K562 (cell line): ENCODE results near the gene AGPAT1. TPM values are rescaled to one million over a fixed set of nuclear protein-coding genes. Genes with fewer than 3 reads are reported as not detected.

Source experiments
- ATAC-seq: fragments of 200-7000 bp; cut with Tn5 transposase; 3 replicates; pipeline ENCODE4 v1.9.1; 2020; ENCODE audit warnings: moderate library complexity
- BruUV-seq: library from RNA; stranded (reverse); fragments of 400-500 nt; replicated peaks from 2 replicates; lab custom pipeline; 2021; lab: Mats Ljungman, UMichigan
- CTCF ChIA-PET: fragments of 300-600 bp; formaldehyde crosslinking; extraction: SDS; loops from one replicate; lab custom pipeline; 2021; ENCODE audit warnings: low intra/inter-chr PET ratio; lab: Yijun Ruan, JAX
- POLR2A ChIA-PET: fragments of 300-600, 350-650 bp; sonication (Branson Sonifier 250); formaldehyde crosslinking; extraction: SDS; loops from one replicate; lab custom pipeline; 2021; ENCODE audit warnings: antibody characterized with exemption, inconsistent platforms; lab: Yijun Ruan, JAX
- DNase-seq, 4 experiments: peaks; one replicate each; pipeline versions ENCODE4 v3.0.0 to v3.0.0-alpha.2; 2011 to 2018; ENCODE audit warnings: low spot score in 3 of 4, mixed read lengths in 3 of 4; ENCODE audit errors: extremely low read depth in 1 of 4
- FAIRE-seq: peaks from 2 replicates; lab custom pipeline; 2011; peaks lifted over from hg19 to GRCh38; lab: Jason Lieb, UNC
- H2AFZ ChIP-seq: 2 replicates; pipeline ENCODE4 v1.6.0; 2011; ENCODE audit warnings: low read depth, low read length, control low read depth, inconsistent platforms
- H3K27ac ChIP-seq: fragments of 200-600 bp; 3 replicates; pipeline ENCODE4 v1.8.0; 2011; ENCODE audit warnings: low read depth, mild to moderate bottlenecking, control low read depth, inconsistent platforms, low read length, moderate library complexity, mixed read lengths; ENCODE audit errors: extremely low read depth
- H3K27me3 ChIP-seq, 2 experiments: fragments of 300-600 bp in 1 of 2; 2 replicates in 1 of 2; 3 replicates in 1 of 2; pipeline versions ENCODE4 v1.6.0 to v1.8.0; 2011; ENCODE audit warnings: inconsistent platforms in 2 of 2, low read length in 2 of 2, mild to moderate bottlenecking in 1 of 2, mixed read lengths in 1 of 2, moderate library complexity in 1 of 2; ENCODE audit not compliant: control insufficient read depth in 2 of 2, insufficient read depth in 2 of 2
- H3K36me3 ChIP-seq: fragments of 300-600 bp; 3 replicates; pipeline ENCODE4 v1.8.0; 2011; ENCODE audit warnings: mild to moderate bottlenecking, low read length, inconsistent platforms; ENCODE audit not compliant: control insufficient read depth, insufficient read depth
- H3K4me1 ChIP-seq, 2 experiments: fragments of 200-600 bp in 1 of 2; replicated peaks in 1 of 2; 2 replicates in 1 of 2; 3 replicates in 1 of 2; pipeline versions ENCODE4 v1.5.1 to v1.8.0; 2011; ENCODE audit warnings: inconsistent platforms in 2 of 2, low read length in 2 of 2, mild to moderate bottlenecking in 1 of 2, mixed read lengths in 1 of 2, moderate library complexity in 1 of 2; ENCODE audit not compliant: control insufficient read depth in 2 of 2, insufficient read depth in 2 of 2
- H3K4me2 ChIP-seq: 2 replicates; pipeline ENCODE4 v1.6.1; 2011; ENCODE audit warnings: low read length, control low read depth, inconsistent platforms, mixed read lengths; ENCODE audit not compliant: insufficient read depth
- H3K4me3 ChIP-seq: fragments of 200-600 bp; sonication (generic), shearing (Covaris generic); 2 replicates; pipeline ENCODE4 v1.5.1; 2016; ENCODE audit warnings: control low read depth, inconsistent platforms
- H3K79me2 ChIP-seq: fragments of 200-600 bp; 3 replicates; pipeline ENCODE4 v1.8.0; 2011; ENCODE audit warnings: low read length, inconsistent platforms; ENCODE audit not compliant: control insufficient read depth, insufficient read depth
- H3K9ac ChIP-seq, 2 experiments: 2 replicates each; pipeline versions ENCODE4 v1.6.0 to v1.6.1; 2011; ENCODE audit warnings: low read depth in 2 of 2, low read length in 2 of 2, control low read depth in 1 of 2, inconsistent platforms in 1 of 2, mild to moderate bottlenecking in 1 of 2, mixed read lengths in 1 of 2; ENCODE audit not compliant: insufficient read depth in 1 of 2
- H3K9me1 ChIP-seq: one replicate; pipeline ENCODE4 v1.6.0; 2011; ENCODE audit warnings: inconsistent platforms, mild to moderate bottlenecking, low read length, moderate library complexity; ENCODE audit not compliant: control insufficient read depth, insufficient read depth
- H3K9me3 ChIP-seq: replicated peaks from 2 replicates; pipeline ENCODE4 v1.5.1; 2011; ENCODE audit warnings: low read depth, low read length, inconsistent platforms; ENCODE audit not compliant: control insufficient read depth, insufficient read depth
- H4K20me1 ChIP-seq: replicated peaks from 2 replicates; pipeline ENCODE4 v1.6.1; 2011; ENCODE audit warnings: low read length, inconsistent platforms, mixed read lengths; ENCODE audit not compliant: control insufficient read depth, insufficient read depth
- ASH1L ChIP-seq: fragments of 450-650 bp; IDR thresholded peaks from 2 replicates; pipeline ENCODE4 v1.6.1; 2018; ENCODE audit warnings: borderline replicate concordance, mild to moderate bottlenecking, low read depth; ENCODE audit not compliant: partially characterized antibody
- BRCA1 ChIP-seq, 2 experiments: fragments of 450-650 bp in 1 of 2; sonication (generic) in 1 of 2; formaldehyde crosslinking in 1 of 2; IDR thresholded peaks; 2 replicates each; pipeline versions ENCODE4 v1.5.0 to v1.6.1; 2017 to 2020; ENCODE audit warnings: mild to moderate bottlenecking in 1 of 2, missing genetic modification reagents in 1 of 2
- ETV1 ChIP-seq: fragments of 450-650 bp; conservative IDR thresholded peaks from 2 replicates; pipeline ENCODE4 v1.6.1; 2016; ENCODE audit warnings: missing genetic modification characterization, control low read depth, low read depth, missing compliant biosample characterization
- FOXP1 ChIP-seq: sonication (generic); formaldehyde crosslinking; IDR thresholded peaks from 2 replicates; pipeline ENCODE4 v1.8.0; 2022; ENCODE audit warnings: mild to moderate bottlenecking, missing genetic modification reagents
- LCOR ChIP-seq: sonication (generic); formaldehyde crosslinking; IDR thresholded peaks from 2 replicates; pipeline ENCODE4 v1.8.0; 2022; ENCODE audit warnings: mild to moderate bottlenecking, missing genetic modification reagents
- POLR2G ChIP-seq: fragments of 200-400 bp; formaldehyde crosslinking; IDR thresholded peaks from 2 replicates; pipeline ENCODE4 v1.6.1; 2017; ENCODE audit warnings: low read depth, mild to moderate bottlenecking, antibody characterized with exemption, low read length, moderate library complexity
- PRPF4 ChIP-seq: fragments of 200-400 bp; formaldehyde crosslinking; IDR thresholded peaks from one replicate; pipeline ENCODE4 v1.6.1; 2017; ENCODE audit warnings: low read length, low read depth, mild to moderate bottlenecking; ENCODE audit not compliant: insufficient read depth, poor library complexity, severe bottlenecking
- SMAD1 ChIP-seq: fragments of 150-350 bp; IDR thresholded peaks from 2 replicates; pipeline ENCODE4 v1.6.1; 2014; ENCODE audit warnings: low read length, low read depth; ENCODE audit not compliant: partially characterized antibody
- SMARCA5 ChIP-seq: fragments of 450-650 bp; IDR thresholded peaks from 2 replicates; pipeline ENCODE4 v1.6.1; 2016
- SRF ChIP-seq, 2 experiments: fragments of 250-450, 450-650 bp in 1 of 2; sonication (Bioruptor Pico) in 1 of 2; sonication (generic) in 1 of 2; formaldehyde crosslinking; IDR thresholded peaks; 2 replicates each; pipeline versions ENCODE4 v1.5.0 to v1.5.1; 2020 to 2022; ENCODE audit warnings: mild to moderate bottlenecking in 1 of 2, missing genetic modification reagents in 1 of 2
- ZNF311 ChIP-seq: fragments of 250-450 bp; sonication (Bioruptor Pico); IDR thresholded peaks from 2 replicates; pipeline ENCODE4 v1.4.0; 2020; ENCODE audit warnings: mild to moderate bottlenecking, moderate library complexity
- ZNF583 ChIP-seq: fragments of 250-450 bp; sonication (Bioruptor Pico); IDR thresholded peaks from 2 replicates; pipeline ENCODE4 v1.4.0; 2020
- ZNF707 ChIP-seq: fragments of 250-450 bp; sonication (Bioruptor Pico); conservative IDR thresholded peaks from 2 replicates; pipeline ENCODE4 v1.8.0; 2022; ENCODE audit warnings: inconsistent platforms, mild to moderate bottlenecking, moderate library complexity
- WGBS: fragments of 100-300 bp; shearing (Covaris generic); methylation state at CpG from one replicate; pipeline ENCODE4 v1.1.6; 2016; ENCODE audit warnings: low coverage, mixed read lengths; ENCODE audit not compliant: insufficient coverage; ENCODE audit errors: missing lambda C conversion rate; 5-methylcytosine and 5-hydroxymethylcytosine counted together
- in situ Hi-C: fragments of 300-500 bp; cut with MboI; formaldehyde crosslinking; loops from 4 replicates; pipeline ENCODE4 v1.15.0; 2018; ENCODE audit warnings: inconsistent platforms, mixed read lengths
- intact Hi-C: fragments of 100-400 bp; cut with micrococcal nuclease; formaldehyde crosslinking; loops from 2 replicates; pipeline ENCODE4 v1.14.2; 2022
- polyA plus RNA-seq, 8 experiments: library from polyadenylated mRNA; depleted of rRNA in 4 of 8; stranded (reverse) in 5 of 8; unstranded in 3 of 8; fragments of >200 nt; fragmentation: Nextera tagmentation in 2 of 8; fragmentation: Illumina TruSeq in 1 of 8; extraction: Ambion mirVana in 2 of 8; extraction: Trizol in 1 of 8; gene quantifications; 2 replicates each; pipeline versions ENCODE4 v1.2.1 to v1.2.3, GENCODE V29; 2011 to 2014; ENCODE audit warnings: inconsistent platforms in 1 of 8, missing spikeins in 1 of 8
- total RNA-seq, 7 experiments: library from RNA; depleted of rRNA in 6 of 7; stranded (reverse); fragments of >200 nt in 6 of 7; fragmentation: Illumina TruSeq in 2 of 7; extraction: Trizol in 2 of 7; gene quantifications; 2 replicates each; pipeline versions ENCODE4 v1.2.1 to v1.2.3, GENCODE V29; 2011 to 2021; ENCODE audit warnings: low replicate concordance in 1 of 7
- TF ChIP-seq, protein P1 (sequence below): sonication (generic); formaldehyde crosslinking; IDR thresholded peaks from 2 replicates; pipeline ENCODE4 v1.8.1; 2023; ENCODE audit warnings: mild to moderate bottlenecking, missing genetic modification reagents

Gene AGPAT1
- total and polyA plus RNA-seq, 9 of the 15 experiments (the other 6 are each of a cell fraction or from before 2014, with no cell fraction given) = 37.9 to 176 (median 69.4) TPM

DNA sequence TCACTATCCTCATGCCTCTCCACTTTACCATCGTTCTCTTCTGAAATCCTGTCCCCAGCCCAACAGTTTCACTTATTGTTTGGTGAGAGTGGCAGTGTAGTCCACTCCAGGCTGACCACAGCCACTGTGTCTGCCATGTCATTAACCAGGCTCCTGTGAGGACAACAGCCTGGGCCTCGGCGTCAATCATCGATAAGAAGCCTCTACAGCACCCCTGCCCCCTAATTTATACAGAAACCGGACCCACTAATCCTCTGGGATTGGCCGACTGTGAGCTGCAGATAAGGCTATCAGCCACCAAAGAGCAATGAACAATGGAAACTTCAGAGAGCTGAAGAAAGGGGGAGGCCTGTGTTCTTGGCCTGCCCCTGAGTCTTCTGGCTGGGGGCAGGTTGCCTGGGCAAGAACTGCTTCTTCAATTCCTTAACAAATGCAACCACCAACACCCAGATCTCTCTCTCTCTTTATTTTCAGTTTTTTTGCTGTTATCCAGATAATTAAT, 8.1 kb downstream of the AGPAT1 start (continued):
- TF ChIP-seq ZNF311 (CRISPR knock-in tag) = peak; percentile 41; the same call in 1 of the 2 replicates
- TF ChIP-seq SMAD1 = peak; percentile 81
- 0 out of 4 replicates have a peak, but pooled peaks of 1 of the 2 experiments have one; percentile 14 for TF ChIP-seq SRF (CRISPR knock-in tag; IDR thresholded peaks at IDR 0.05)
- TF ChIP-seq ETV1 (tag) = no peak; the same call in 1 of the 2 replicates

DNA sequence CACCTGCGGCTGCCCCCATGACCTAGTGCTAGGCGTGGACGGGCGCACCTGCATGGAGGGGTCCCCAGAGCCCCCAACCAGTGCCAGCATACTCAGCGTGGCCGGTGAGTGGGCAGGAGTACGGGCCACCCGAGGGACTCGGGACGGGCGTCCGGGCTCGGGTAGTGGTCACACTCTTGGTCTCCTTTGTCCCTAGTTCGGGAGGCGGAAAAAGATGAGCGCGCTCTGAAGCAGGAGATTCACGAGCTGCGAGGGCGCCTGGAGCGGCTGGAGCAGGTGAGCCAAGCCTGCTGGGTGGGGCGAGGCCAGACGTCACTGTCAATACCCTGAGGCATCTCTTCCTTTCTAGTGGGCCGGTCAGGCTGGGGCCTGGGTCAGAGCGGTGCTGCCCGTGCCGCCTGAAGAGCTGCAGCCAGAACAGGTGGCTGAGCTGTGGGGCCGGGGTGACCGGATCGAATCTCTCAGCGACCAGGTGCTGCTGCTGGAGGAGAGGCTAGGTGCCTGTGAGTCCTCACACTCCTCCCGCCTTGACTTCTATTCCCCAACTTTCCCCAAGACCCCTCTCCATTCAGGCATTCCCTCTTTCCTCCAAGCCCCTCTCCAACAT, 8.6 kb downstream of the AGPAT1 start:
- FAIRE-seq = no peak
- Histone ChIP-seq H3K9ac (peak overlapping the region; percentile 53 to 88), H3K4me3 (no peak overlapping the region), H3K79me2 (peaks cover 3% of the 10 kb centered on the region; the same call in 1 of the 3 replicates), H3K4me2 (peak overlapping the region; percentile 65), H3K27me3 (no peaks in the 10 kb centered on the region), H3K9me1 (no peaks in the 10 kb centered on the region), H3K4me1 (peaks cover 44 to 51% of the 10 kb centered on the region in 2 experiments), H3K9me3 (no peaks in the 10 kb centered on the region), H3K36me3 (peaks cover 82% of the 10 kb centered on the region), H2AFZ (no peak overlapping the region), H3K27ac (peak overlapping the region; percentile 83), H4K20me1 (no peaks in the 10 kb centered on the region)
- peak; percentile 3; the same call in 2 of the 3 replicates for ATAC-seq
- intact Hi-C loops = loop anchor here (5.0 kb wide), 1 partner anchor 50 kb away; no protein-coding TSS in a partner anchor
- no peak for DNase-seq
- POLR2A ChIA-PET = interaction anchor here (0.8 to 2.2 kb wide), 8 partner anchors 10 to 74 kb away, joined by 3 to 25 read pairs (median 4); partner anchors contain the start of genes AGPAT1 and FKBPL
- in situ Hi-C loops = no loop called here
- CTCF ChIA-PET = no interaction called here
- BruUV-seq = no TSS peak
- 83% methylated on average over 27 of the region's 32 CpGs for WGBS
- 0 out of 2 replicates have a peak, but pooled peaks have one; percentile 8 for TF ChIP-seq FOXP1
- TF ChIP-seq LCOR (CRISPR knock-in tag) = 0 out of 2 replicates have a peak, but pooled peaks have one; percentile 3
- TF ChIP-seq BRCA1 (IDR thresholded peaks at IDR 0.05) = no peak
- TF ChIP-seq BRCA1 (CRISPR knock-in tag; IDR thresholded peaks at IDR 0.05) = 0 out of 2 replicates have a peak, but pooled peaks have one; percentile 75
- TF ChIP-seq SMARCA5 = 0 out of 2 replicates have a peak, but pooled peaks have one; percentile 36
- TF ChIP-seq, protein P1, sequence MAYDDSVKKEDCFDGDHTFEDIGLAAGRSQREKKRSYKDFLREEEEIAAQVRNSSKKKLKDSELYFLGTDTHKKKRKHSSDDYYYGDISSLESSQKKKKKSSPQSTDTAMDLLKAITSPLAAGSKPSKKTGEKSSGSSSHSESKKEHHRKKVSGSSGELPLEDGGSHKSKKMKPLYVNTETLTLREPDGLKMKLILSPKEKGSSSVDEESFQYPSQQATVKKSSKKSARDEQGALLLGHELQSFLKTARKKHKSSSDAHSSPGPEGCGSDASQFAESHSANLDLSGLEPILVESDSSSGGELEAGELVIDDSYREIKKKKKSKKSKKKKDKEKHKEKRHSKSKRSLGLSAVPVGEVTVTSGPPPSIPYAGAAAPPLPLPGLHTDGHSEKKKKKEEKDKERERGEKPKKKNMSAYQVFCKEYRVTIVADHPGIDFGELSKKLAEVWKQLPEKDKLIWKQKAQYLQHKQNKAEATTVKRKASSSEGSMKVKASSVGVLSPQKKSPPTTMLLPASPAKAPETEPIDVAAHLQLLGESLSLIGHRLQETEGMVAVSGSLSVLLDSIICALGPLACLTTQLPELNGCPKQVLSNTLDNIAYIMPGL = 0 out of 2 replicates have a peak, but pooled peaks have one; percentile 17
- TF ChIP-seq ASH1L = no peak
- no peak for TF ChIP-seq PRPF4
- peak; percentile 49; the same call in 1 of the 2 replicates for TF ChIP-seq ZNF583 (CRISPR knock-in tag)
- no peak for TF ChIP-seq ZNF707
- peak; percentile 64 for TF ChIP-seq POLR2G
